Epidermal melanocyte (primary cell): ENCODE measurements around the gene COA5.
A peak's percentile ranks its signal among the peaks of the same experiment; 100 is the strongest.

ENCODE experiments used
- DNase-seq: peaks from one replicate; pipeline ENCODE4 v3.0.0; 2011; ENCODE audit warnings: low spot score; ENCODE audit not compliant: insufficient read length

Gene COA5, protein sequence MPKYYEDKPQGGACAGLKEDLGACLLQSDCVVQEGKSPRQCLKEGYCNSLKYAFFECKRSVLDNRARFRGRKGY

DNA sequence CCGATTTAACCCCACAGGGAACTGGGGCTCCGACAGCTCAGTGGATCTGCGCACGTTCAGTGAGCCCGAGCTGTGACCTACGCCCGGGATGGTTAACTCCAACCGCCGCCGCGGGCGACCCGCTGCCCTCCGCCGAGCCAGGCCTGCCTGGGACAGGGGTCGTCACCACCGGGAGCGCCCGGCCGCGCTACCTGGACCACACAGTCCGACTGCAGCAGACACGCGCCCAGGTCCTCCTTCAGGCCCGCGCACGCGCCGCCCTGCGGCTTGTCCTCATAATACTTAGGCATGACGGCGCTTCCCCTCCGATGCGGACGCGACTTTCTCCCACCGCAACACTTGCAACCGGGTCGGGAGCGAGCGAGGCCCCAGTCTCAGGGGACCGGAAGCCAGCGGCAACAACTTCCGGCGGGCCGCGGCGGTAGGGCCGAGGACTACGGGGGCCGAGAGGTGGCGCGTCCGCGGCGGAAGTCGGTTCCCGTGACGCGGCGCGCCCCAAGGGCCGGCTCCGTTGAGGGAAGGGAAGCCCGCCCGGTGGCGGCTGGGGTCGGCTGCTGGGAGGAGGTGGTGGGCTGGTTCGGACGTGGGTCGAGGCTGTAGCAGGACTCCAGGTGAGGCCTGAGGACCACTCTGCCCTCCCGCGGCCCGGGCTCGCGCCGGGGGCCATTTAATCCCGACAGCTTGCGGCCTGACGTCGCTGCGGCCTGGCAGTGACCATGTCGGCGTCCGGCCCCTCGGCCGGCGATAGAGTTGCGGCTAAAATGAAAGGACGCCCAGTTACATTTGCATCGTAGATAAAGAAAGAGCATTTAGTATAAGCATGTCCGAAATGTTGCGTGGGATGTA is at the start of gene COA5, which contains the start of gene UNC50:
Gene COA5 (minus strand): TSS at position 397 of the 846 bp plus-strand sequence. CDS start 107 bp downstream, at position 290.
Gene UNC50 (plus strand): TSS at position 474 of the 846 bp plus-strand sequence. CDS start 1,171 bp downstream, outside the sequence.
- DNase-seq, result peak; percentile 90

DNA sequence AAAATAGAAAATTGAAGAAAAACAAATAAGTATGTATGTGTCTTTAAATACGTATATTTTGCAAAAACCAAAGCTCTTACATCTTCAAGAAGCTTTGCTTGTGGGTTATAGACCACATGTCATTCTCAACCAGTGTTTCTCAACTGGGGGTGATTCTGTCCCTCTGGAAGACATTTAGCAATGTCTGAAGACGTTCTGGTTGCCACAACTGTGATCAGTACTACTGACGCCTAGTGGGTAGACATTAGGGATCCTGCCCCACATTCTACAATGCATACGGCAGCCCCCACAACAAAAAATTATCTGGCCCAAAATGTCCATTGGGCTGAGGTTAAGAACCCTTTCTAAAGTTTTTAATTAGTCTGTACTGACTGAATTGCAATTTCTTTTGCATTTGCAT is 48.5 kb upstream of the COA5 start:
- DNase-seq, result no peak

DNA sequence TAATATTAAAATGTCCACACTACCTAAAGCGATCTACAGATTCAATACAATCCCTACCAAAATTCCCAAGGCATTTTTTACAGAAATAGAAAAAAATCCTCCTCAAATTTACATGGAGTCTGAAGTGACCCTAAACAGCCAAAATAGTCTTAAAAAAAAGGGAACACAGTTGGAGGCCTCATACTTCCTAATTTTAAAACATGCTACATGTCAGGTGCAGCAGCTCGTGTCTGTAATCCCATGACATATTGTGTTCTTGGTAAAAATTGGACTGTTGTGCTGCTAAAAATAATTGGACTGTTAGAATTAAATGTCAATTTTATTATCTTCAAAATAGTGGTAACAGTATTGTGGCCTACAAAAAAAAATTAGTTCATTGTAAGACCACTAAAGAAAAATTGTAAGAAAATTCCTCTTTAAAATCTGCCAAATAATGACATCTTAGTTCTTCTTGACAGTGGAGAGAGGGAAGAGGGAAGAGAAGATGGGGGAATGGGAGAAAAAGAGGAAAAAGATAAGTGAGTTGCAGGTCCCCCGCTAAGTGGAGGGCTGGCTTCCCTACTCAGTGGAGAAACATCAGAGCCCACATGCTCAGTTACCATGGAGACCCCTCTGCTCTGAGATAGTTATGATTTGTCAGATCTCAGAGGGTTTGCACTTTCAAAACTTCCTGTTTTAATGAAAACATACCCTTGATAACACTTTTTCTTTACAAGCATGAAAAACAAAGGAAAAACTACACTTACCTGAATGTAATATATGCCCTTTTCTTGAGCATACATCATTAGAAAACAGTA is 46.6 kb upstream of the COA5 start:
- no peak for DNase-seq

DNA sequence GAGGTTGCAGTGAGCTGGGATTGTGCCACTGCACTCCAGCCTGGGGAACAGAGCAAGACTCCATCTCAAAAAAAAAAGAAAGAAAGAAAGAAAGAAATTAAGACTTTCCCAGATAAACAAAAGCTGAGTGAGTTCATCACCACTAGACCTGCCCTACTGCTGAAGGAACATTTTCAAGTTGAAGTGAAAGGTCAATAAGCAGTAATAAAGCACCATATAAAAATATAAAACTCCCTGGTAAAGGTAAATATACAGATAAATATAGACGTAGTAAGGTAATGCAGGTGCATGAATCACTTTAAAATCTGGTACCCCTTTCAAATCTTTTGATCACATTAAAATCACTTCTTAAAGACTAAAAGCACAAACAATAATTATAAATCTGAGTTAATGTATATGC is 42.7 kb upstream of the COA5 start:
- DNase-seq, result no peak

DNA sequence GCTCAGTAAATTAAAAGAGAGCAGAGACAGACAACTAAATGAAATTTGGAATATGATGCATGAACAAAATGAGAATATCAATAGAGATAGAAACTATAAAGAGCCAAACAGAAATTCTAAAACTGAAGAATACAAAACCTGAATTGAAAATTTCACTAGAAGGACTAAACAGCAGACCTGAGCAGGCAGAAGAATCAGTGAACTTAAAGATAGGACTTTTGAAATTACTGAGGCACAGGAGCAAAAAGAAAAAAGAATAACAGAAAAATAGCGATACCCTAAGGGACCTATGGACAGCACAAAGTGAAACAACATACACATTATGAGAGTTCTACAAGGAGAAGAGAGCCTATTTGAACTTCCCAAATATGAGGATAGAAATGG is 41.7 kb upstream of the COA5 start:
- no peak for DNase-seq

DNA sequence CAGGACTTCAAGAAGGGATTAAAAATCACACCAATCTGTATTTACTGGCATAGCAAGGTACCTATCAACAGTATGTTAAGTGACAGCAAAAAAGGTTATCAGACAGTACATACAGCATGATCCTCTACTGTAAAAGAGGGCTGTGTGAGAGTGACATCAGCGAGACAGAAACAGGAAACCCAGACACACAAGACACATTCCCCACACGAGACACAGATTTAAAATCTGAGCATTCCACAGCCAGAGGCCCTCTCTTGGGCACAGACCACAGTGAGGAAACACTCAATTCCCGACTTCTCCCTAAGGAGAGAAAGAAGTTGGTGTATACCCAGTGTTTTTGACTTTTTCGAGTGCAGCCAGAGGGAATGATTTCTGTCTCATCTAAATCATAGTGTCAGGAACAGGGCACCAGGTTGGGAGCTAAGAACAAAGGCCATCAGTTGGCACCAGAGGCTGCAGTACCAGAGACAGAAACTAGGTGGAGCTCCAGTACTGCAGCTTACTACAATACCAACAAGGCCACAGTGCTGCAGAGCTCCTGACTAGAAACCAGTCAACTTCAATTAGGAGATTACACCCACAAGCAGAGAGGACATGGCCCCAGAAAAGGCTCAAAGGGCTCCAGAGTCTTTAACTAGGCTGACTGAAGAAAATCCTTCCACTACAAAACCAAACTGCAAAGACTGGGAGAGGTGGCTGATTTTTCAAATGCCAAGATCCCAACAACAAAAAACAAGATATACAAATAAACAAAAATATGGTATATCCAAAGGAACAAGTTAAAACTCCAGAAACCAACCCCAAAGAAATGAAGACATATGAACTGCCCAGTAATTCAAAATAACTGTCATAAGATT is 41.1 kb upstream of the COA5 start:
- peak; percentile 20 for DNase-seq

DNA sequence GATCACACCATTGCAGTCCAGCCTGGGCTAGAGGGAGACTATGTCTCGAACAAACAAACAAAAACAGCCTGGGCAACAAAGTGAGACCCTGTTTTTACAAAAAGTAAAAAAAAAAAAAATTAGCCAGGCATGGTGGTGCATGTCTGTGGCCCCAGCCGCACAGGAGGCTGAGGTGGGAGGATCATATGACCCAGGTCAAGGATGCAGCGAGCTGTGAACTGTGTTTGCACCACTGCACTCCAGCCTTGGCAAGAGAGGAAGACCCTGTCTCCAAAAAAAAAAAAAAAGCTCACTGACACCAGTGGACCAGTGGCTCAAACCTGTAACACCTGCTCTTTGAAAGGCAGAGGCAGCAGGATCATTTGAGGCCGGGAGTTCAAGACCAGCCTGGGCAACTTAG is 40.1 kb upstream of the COA5 start:
- no peak for DNase-seq

DNA sequence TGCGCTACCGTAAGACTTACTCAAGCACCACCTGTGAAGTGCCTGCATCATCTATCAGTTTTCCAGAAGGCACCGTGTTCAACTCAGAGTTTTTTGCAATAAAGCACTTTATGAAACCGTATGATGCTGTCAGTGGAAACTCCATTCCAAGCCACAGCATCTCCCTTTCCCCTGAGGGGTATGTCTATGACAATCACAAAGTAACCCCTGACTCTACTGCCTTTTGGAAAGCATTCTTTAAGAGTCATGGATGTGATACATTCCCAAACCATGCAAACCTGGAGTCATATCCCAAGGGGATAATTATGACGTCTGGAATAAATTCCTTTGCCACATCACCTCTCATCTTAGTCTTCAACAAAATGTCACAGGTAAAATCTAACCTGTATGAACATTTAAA is 39.3 kb upstream of the COA5 start:
- DNase-seq, result no peak

DNA sequence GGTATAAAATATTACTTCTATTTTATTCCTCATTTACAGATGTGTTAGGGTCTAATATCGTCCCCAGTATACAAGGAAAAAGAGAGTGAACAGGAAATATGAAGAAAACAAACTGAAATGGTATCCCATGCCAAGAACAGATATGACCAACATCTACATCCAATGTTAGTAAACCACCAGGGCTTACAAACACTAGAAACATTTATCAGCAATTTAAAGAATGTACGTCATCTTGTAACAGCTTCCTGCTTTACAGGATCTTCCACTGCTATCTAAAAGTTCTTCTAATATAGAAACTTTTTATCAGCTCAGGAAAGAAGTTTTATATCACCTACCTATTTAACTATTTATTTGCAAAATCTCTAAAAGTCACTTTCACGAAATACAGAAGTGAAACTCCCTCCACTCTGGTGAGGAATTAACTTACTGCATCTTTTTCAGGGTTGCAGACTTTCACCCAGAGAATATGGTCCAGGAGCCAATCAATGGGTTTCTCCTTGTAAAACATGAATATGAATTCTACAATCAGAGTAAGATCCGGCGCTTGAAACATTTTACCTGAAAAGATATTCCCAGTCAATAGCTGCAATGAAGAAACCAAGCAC is 35.3 kb upstream of the COA5 start:
- DNase-seq, result no peak

DNA sequence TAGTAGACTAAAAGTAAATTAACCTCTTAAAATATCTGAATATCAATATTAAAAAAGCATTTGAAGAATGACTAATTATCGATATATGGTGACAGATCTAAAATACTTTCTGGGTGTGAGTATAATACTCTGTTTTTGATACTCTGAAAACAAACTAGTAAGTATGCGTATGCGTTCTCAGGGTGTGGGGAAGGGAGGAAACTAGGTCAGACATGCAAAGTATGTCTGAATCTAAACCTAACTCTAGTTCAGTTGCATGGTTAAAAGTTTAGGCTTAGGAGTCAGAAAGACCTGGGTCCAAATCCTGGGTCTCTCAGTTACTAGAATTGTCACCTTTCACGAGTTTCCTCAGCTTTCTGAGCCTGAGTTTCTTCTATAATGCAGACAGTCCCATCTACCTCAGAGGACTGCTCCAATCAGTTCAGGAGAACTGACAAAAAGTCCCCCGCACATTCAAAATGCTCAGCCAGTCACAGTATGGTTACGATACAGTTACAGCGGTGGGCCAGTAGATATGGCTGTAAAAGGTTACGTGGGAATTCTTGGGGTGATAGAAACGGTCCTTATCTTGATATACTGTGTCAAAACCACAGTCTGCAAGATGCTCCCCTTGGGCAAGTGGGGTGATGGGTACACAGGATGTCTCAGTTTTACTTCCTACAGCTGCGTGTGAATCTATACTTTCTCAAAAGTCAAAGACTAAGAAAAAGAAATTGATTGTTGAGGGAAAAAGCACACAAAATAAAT is 29.3 kb upstream of the COA5 start:
- no peak for DNase-seq

DNA sequence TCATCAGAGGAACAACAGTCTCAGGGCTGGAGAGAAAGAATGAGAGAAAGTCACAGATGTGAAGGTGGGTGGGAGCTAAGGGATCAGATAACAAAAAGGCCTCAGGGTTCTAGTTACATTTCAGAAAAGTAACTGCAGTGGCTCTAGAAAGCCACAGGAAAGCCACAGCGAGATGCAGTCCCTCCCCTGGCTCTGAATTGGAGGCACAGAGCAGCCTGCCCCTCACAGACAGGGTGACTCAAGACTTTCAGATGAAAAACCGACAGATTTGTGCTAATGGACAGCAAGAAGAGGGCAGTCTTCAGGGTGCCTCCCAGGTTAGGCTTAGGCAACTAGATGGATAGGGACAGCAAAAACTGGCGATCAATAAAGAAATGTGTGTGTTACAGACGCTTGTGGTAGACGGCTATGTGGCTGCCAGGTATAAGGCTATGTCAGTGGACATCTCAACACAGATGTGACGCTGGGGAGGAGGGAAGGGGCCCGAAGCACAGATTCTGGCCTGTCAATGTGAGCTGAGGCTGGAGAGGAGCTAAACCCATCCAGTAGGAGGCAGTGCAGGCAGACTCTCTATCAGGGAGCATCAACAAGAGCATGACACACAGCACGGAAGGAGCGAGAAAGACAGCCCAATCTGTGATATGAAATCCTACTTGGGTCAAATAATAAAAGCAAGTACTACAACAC is 26.2 kb upstream of the COA5 start:
- no peak for DNase-seq

DNA sequence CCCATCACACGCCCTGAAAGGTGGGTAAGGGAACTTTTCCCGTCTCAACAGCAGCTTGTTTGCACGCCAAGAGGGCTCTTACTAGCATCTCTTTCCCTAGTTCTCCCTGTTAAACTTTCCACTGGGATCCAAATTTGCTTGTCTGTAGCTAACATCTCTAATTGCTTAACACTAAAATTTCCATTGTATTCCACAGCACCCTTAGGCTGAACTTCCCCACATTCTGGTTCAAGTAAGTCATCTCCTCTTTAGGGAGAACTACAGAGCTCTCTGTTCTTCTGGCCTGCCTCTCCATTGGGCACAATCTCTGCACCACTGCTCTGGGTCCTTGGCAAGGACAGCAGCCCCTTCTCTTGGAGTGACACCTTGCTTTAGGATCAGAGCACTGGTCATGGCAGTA is 24.0 kb upstream of the COA5 start:
- DNase-seq, result no peak

DNA sequence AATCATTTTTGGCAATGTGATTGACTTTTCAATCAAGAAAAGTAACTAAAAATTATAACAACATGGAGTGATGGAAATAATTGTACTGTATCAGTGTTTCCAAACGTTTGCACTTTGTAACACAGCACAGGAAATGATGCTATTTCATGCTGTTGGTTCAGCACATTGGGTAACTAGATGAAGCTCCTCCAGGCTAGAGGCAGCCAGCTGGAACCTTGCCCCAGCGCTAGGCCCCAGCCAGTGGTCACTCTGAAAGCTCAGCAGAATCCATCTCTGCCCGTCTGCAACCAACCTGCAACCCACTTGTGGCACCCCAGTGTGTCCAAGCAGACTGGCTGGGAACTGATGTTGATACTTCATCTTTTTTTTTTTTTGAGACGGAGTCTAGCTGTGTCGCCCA is 15.3 kb upstream of the COA5 start:
- no peak for DNase-seq

DNA sequence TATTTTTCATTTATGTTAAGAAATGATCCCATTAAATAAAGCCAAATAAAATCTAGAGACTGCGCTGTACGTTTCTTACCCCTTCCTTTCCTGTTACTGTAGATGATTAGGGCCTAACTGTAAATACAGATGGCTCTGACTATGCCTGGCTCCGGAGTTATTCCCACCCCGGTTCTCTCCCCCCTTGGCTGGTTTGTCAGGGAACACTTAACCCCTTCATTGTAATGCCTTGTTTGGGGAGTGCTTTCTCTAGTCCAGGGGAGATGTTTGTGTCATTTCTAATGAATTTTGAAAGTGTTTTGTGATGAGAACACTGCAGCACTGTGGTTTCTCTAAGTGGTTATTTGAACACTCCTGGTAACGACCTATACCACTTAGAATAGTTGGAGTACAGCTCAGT is 8.8 kb upstream of the COA5 start:
- DNase-seq, result no peak

DNA sequence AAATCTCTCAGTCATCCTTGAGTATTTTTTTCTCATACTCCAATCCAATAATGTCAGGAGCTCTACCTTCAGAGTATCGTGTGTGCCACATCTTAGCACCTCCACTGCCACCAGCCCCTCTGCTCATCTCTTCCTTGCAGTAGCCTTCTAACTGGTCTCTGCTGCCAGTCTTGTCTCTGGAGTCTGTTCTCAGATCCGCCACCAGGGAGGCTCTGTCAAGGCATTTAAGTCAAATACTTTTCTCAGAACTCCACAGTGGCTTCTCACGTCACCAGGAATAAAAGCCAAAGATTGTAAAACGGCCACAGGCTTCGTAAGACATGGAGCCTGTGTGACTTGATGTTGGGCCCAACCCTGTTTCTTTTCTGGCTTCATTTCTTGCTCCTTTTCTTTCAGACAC is 7.2 kb upstream of the COA5 start:
- DNase-seq, result no peak

DNA sequence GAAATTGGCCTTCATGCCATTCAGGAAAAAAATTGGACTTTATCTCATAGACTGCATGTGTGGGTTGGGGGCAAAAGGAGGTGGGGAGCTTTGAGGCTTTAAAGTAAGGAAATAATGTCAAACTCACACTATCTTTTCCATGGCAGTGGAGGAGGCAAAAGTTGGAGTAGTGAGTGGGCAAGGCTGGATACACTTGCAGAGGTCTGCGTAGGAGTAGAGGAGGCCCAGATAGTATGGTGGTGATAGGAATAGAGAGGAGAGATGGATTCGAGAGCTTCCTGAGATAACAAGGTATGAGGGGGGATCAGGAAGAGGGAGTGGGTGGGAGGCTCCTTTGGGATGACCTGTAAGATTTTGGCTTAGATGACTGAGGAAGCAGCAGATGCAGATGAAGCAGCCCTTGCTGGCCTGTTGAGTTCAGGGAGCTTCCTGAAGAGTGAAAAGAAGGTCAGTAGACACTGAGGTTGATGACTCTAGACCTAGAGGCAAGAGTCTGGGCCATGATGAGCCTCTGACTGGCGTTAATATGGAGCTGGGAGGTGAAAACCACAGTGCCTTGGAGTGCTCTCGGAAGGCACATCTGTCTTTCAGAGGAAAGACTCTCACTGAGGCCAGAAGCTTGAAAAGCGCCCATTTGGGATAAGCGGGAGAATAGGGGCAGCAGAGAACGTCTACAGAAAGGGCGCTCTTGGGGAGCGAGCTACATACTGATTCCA is 5.9 kb upstream of the COA5 start:
- no peak for DNase-seq

DNA sequence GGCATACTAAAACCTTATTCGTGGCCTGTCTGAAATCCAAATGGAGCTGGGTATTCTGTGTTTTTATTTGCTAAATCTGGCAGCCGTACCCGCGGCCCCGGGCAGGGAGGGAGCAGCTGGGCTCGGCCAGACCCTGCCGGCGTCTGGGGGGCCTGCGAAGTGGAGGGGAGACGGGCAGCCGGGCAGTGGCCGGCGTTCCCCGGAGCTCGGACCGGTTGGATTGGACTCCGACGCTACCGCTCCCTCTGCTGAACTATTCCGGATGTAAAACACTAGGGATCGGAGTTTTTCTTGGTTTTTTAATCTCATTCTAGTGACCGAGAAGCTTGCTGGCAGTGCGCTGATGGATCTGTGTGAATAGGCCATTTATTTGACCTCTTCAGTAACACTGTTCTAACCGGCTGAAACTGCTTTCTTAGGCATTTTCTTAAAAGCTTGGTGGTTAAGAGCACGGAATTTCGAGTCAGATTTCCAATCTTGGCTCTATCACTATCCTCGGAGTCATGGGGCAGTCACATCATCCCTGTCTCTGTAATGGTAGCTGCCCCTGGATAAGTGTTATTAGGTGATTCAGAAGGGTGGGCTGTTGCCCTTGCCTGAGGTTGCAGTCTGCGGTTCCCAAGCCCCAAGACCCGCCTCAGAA is 771 bp upstream of the COA5 start:
- no peak for DNase-seq

DNA sequence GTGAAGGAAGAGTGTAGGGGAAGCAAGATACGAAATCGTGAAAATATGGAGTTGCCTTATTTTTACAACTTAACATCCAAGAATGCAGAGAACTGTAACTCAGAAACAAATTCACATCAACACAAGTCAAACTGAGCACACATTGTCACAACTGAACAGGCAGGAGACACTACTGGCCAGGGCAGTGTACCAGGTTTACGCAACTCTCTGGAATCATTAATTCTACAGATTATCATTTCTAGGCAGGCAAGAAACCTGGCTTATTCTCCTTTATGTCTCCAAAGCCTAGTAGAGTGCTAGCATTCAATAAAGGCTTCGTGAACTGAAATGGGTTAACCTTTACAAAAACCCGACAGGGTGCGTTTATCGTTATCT is 584 bp downstream of the COA5 start:
- no peak for DNase-seq

DNA sequence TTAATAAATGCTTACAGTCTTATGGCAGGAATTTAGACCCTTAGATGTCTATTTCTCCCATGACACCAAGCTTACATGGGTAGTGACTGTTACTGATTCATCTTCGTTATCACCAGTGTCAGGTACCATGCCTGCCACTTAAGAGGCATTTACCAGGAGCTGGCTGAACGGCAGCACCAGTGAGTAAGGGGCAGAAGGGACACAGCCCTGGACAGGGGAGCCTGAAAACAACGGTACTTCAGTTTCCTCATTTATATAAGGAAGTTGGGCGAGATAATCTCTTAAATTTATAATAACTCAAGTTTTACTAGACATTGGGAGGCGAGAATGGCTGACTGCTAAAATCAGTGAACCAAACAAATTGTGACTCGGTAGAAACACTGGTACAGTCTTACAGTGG is 1.2 kb downstream of the COA5 start:
- no peak for DNase-seq
